ENCODE results near the gene TPST1.

DNA sequence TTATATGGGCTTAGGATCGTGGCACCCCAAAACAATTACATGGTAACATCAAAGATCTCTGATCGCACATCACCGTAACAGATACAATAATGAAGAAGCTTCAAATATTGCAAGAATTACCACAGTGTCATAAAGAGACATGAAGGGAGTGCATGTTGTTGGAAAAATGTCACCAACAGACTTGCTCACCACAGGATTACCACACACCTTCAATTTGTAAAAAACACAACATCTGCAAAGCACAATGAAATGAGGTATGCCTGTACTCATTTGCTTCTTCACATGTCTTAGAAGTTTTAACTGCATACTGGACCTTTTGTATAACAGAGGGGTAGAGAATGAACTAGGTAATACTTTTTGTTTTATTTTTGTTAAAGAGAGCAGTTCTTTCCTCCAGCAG is 96.6 kb downstream of the TPST1 start:
- TF ChIP-seq CTCF (IDR thresholded peaks at IDR 0.05): no peak
- TF ChIP-seq TCF7L2 (IDR thresholded peaks at IDR 0.05; ENCODE audit: low read depth, low read length): no peak
- no peak for TF ChIP-seq POLR2AphosphoS5 (IDR thresholded peaks at IDR 0.05; ENCODE audit: low read depth, low read length)
- TF ChIP-seq, protein P1, sequence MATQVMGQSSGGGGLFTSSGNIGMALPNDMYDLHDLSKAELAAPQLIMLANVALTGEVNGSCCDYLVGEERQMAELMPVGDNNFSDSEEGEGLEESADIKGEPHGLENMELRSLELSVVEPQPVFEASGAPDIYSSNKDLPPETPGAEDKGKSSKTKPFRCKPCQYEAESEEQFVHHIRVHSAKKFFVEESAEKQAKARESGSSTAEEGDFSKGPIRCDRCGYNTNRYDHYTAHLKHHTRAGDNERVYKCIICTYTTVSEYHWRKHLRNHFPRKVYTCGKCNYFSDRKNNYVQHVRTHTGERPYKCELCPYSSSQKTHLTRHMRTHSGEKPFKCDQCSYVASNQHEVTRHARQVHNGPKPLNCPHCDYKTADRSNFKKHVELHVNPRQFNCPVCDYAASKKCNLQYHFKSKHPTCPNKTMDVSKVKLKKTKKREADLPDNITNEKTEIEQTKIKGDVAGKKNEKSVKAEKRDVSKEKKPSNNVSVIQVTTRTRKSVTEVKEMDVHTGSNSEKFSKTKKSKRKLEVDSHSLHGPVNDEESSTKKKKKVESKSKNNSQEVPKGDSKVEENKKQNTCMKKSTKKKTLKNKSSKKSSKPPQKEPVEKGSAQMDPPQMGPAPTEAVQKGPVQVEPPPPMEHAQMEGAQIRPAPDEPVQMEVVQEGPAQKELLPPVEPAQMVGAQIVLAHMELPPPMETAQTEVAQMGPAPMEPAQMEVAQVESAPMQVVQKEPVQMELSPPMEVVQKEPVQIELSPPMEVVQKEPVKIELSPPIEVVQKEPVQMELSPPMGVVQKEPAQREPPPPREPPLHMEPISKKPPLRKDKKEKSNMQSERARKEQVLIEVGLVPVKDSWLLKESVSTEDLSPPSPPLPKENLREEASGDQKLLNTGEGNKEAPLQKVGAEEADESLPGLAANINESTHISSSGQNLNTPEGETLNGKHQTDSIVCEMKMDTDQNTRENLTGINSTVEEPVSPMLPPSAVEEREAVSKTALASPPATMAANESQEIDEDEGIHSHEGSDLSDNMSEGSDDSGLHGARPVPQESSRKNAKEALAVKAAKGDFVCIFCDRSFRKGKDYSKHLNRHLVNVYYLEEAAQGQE (IDR thresholded peaks at IDR 0.05; ENCODE audit: insufficient read depth in 1 of 2, low read depth in 2 of 2, low read length in 1 of 2): no peak
